Activated T-cell treated with anti-CD3 and anti-CD28 coated beads for 48 hours (primary cell): Measurements from ENCODE around the gene TNNI2.
"Not testable (repeated sequence)": the region's sequence is repeated elsewhere in the genome, so short reads cannot be mapped to it uniquely, and the experiment has no call there.

Experiments
- DNase-seq: peaks from one replicate; pipeline ENCODE4 v3.0.0-alpha.2; 2020; ENCODE audit warnings: low read depth

TNNI2 gene

DNA sequence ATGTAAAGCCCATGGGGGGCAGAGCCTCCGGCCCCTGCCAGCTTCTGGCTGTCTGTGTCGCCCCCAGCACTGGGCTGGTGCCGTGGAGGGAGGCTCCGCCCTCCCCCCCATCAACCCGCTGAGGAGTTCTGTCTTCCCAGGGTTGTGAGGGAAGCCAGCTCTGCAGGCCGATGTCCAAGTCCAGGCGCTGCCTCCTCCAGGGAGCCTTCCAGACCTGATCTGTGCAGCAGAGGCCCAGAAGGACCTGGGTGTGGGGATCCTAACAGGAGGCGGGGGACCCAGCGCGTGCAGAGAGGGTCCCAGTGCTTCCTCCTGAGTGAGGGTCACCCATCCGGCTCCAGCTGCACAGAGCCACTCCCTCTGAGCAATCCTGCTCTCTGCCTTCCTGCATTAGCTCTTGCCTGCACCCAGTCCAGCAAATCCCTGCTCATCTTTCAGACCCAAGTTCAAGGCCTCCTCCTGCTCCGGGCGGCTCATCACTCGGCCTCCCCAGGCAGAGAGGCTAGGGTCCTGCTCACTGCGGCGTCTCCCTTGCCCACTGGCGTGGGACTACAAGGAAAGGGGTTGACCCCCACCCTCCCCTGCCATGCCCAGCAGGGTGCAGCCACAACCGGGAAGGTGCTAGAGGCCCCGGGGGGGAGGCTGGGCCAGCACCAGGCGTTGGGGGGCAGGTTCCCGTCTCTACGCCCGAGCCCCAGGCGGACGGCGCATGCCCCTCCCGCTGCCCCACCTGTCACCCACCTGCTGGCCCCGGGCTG lies 36.5 kb downstream of the TNNI2 start:
- no peak for DNase-seq

DNA sequence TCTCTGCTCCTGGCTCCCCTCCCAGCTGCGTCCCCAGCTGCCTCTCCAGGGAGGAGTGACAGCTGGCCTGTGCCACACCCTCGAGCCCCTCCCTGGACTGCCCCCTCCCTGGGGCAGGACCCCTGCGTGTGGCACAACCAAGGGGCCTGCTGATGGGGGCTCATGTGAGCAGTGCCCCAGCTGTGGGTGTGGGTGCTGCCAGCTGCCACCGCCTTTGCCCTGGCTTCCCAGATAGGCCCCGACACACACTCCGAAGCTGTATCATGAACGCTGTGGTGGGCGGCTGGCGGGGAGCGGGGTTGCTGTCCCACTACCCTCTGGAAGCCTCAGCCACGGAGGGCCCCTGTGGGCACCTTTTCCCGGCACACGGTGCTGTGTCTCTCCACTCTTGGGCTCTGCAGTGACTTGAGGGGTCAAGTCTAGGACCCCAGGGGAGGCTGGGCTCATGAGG lies 37.1 kb downstream of the TNNI2 start:
- not testable (repeated sequence) for DNase-seq

DNA sequence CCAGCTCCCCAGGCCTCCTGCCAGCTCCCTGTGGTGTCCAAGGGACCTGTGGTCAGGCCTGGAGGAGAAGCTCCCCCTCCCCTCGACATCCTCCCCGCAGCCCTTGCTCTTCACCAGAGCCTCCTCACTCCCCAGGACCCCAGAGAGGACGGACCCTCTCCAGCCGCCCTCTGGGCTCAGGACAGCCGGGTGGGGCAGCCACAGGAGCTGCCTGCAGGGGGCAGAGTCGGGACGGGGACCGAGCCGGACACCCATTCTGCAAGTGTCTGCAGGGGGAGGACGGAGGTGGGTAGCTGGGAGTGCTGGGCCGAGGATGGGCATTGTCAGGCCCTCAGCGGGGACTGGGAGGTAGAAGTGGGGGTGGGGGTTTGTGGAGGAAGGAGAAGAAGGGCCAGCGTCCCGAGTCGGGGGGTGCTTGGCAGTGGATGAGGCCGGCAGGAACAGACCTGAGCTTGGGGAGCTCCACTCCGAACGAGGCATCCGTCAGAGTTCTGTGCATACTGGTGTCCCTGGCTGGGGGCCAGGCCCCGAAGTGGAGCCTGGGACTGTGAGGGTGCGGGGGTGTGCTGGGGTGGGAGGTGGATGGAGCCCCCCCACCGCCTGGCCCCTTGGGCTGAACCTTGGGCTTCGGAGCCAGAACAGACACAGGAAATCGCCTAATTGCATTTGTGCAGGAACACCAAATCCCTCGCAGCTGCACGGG lies 37.7 kb downstream of the TNNI2 start:
- no peak for DNase-seq

DNA sequence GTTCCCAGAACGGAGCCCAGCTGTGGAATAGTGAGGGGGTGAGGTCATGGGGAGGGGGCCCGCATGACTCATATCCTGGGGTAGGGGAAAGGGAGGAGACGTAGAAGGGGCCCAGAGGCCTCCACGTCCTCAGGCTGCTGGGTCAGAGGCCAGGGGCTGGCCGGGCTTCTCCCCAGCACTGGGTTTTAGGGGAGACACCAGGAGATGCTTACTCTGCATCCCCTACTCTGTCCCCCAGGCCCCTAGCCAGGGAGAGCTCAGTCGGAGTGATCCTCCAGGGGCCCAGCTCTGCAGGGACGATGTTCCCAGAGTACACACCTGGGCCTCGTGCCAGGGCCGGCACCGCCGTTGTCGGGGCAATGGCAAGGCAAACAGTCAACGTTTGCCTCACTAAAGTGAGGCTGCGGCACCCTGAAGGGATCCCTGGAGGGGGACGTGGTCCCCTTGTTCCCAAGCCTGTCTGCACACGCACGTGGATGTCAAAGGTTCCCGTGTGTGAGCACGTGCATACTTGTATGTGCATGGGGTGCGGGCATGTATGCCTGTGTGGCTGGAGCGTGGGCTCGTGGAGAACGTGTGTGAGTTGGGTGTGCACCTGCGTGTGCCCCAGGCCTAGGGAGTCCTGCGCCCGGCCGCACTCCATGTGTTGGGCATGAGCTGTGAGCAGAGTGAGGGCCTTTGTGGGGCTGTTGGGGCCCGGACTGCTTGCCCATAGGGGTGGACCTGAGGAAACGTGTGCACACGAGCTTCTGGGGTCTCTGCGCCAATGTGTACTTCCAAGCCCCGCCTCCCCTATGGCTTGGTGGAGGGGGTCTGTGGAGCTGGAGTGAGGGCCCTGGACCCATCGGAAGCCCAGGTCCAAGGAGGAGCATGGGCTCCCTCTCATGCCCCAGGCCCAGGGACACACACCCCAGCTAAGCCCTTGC lies 38.7 kb downstream of the TNNI2 start:
- no peak for DNase-seq

DNA sequence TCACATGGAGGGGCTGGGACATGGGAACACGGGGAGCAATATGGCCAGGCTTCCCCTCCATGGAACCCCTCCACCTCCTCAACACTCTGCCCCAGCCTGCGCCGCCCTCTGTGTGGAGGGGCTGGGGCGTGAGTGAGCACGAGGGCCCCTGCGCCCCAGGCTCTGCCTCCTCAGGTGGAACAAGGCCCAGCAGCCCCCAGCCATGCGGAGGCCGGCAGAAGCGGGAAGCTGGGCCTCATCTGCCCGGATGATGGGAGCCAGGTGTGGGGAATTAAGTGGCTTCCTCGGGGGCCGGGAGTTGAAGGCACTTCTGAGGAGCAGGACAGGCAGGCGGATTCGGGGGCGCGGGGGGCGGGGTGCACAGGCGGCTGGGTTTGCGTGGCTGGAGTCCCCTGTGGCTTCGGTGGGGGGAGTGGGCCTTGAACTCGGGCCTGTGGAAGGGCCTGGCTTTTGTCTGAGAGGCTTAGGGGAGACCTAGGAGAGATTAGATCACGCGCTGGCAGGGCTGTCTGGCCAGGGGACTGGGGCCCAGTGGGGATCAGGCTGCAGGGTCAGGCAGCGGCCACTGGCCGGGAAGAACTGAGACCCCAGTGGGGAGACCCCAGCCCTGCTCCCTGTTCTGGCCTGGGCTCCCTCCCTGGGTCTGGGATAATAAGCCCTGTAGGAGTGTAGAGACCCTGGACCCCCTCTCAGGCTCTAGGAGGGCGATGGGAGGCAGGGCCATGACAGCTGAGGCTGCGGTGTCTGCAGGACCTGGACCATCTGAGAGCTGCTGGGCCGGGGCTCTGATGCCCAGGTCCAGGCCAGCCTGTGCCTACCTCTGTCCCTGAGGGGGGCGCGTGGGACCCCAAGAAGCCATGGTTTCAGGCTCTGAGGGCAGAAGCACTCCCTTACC lies 39.6 kb downstream of the TNNI2 start:
- no peak for DNase-seq

DNA sequence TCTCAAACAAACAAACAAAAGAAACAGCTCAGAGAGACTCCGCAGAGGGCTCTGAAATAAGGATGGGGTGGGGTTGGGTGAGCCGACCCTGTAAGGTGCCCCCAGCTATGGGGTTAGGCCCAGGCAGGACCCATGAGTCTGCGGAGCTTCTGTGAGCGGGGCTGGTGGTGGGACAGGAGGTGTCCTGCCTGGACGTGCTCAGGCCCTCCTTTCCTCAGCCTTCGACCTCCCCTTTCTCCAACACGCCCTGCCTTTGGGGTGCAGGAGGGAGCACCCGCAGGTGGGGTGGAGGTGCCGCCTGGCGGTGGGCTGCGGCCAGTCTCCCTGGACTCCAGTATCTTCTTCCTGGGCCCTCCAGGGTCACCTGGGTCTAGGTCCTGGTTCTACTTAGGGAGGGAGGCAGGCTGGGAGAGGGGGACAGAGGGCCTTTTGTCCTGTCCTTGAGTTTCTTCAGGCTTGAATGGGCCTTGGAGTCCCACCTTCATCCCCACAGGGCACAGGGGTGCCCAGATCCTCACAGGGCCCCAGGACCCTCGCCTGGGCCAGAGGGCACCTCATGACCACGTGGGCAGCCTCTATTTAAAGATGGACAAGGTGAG lies 40.7 kb downstream of the TNNI2 start:
- no peak for DNase-seq

DNA sequence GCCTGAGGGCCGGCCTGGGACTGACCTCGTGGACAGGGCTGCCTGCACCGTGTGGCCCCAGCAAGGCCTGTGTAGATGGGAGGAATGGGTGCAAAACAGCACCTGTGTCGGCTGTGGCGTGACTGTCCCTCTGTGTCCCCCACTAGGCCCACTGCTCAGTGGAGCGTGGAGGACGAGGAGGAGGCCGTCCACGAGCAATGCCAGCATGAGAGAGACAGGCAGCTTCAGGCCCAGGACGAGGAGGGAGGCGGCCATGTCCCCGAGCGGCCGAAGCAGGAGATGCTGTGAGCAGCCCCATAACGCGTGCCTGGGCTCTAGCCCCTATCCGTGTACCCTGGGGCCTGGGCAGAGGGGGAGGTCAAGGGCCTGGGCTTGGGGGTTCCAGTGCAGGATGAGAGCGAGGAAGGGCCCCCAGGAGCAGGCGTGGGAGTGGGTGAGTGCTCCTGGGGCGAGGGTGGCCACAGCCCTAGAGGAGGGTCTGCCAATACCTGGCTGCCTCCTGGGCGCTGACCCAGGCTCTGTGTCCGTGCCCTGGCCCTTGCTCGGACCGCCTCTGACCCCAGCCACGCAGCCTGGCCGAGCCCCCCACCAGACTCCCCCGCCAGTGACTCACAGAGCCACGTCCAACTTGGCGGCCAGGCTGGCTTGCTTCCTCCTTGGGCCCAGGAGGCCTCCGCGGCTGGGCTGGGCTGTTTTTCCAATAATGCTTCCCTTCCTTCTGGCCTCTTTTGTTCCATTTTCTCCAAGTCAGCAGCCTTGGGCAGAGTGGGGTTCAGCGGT lies 41.4 kb downstream of the TNNI2 start:
- DNase-seq: no peak

DNA sequence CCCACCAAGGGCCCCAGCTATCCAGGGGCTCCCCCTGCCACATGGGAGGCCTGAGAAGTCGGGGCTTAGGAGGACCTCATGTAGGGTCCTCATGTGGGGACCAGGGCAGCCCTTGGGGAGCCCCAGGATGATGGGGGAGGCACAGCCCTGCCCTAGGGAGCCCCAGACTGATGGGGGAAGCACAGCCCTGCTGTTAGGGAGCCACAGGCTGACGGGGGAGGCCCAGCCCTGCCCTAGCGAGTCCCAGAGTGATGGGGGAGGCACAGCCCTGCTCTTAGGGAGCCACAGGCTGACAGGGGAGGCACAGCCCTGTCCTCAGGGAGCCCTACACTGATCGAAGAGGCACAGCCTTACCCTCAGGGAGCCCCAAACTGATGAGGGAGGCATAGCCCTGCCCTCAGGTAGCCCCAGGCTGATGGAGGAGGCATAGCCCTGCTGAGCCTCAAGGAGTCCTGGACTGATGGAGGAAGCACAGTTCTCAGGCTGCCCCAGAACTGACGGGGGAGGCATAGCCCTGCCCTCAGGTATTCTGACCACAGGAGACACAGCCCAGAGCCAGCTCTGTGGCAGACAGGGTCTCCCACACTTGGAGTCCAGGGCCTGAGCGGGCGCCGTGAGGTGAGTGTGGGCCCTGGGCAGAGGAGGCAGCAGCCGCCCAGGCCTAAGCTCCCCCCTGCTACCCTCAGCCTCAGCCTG lies 42.1 kb downstream of the TNNI2 start:
- DNase-seq: no peak

DNA sequence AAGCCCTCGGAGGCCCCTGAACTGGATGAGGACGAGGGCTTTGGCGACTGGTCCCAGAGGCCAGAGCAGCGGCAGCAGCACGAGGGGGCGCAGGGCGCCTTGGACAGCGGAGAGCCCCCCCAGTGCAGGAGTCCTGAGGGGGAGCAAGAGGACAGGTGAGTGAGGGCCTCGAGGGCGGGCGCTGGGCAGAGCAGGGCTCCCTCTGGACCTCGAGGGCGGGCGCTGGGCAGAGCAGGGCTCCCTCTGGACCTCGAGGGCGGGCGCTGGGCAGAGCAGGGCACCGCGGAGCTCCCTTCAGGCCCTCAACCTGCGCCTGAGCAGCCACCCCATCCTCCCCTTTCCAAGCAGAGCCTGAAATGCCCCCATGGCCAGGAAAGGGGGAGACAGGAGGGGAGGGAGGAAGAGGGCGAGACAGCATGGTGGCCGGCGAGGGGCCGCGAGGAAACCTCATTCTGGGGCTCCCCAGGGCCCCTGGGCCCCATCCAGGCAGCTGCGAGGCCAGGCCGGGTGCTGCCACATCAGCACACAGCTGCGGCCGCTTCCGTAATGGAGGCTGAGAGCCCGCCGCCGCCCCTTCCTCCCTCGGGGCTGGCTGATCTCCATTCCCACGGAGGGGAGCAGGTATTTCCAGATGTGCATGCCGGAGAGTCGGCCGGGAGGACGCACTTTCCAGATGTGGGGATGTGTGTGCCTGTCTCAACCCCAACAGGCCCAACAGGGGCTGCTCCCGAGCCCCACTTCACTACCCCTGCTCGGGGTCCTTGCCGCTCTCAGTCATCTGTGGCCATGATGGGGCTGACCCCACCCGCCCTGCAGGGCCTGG lies 42.9 kb downstream of the TNNI2 start:
- DNase-seq: no peak

DNA sequence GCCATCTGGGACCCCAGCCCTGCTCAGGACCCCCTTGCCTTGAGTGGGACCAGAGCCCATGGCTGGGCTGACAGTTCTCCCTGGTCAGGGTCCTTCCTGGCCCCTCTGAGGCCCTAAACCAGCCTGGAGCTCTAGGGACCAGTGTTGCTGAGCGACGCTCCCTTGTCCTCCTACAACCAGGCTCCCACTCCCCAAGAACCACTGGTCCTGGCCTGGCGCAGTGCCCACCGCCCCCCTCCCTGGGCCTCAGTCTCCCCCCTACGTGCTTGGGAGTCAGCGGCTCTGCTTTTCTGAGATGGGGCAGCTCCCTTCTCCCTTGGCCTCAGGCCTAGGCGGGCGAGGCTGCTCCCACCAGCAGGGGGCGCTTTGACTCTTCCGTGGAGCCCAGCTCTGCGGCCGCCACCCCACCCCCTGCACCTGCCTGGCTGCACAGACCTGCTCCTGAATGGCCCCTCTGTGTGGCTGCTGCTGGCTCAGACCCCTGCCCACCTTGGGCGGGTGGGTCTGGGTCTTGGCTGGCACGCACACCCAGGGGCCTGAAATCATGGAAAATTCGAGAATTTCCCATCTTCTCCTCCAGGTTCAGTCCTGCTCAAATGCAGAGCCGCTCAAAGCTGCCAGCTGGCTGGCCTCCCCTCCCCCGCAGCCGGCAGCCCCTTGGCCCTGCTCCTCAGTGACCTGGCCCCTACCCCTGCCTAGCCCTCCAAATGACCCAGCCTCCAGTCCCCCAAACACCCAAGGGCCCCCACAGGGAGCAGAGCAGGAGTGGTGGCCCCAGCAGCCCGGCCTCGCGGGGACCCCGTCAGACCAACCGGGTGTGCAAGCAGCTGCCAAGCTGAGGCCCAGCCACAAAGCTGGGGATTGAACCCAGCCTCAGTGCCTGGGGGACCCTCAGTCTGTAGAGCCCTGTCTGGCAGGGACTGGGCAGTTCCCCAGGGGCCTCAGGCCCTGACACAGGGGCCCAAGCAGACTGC lies 43.8 kb downstream of the TNNI2 start:
- DNase-seq: peak; percentile 82

GRCh38 chr11:1883346-1884302 lies 44.8 kb downstream of the TNNI2 start:
- DNase-seq: no peak

- DNase-seq: no peak
Observed at GRCh38 chr11:1884303-1884700, 45.5 kb downstream of the TNNI2 start.

GRCh38 chr11:1886551-1886950 lies 47.8 kb downstream of the TNNI2 start:
- not testable (repeated sequence) for DNase-seq

GRCh38 chr11:1887451-1888346 lies 48.9 kb downstream of the TNNI2 start:
- no peak for DNase-seq

DNA sequence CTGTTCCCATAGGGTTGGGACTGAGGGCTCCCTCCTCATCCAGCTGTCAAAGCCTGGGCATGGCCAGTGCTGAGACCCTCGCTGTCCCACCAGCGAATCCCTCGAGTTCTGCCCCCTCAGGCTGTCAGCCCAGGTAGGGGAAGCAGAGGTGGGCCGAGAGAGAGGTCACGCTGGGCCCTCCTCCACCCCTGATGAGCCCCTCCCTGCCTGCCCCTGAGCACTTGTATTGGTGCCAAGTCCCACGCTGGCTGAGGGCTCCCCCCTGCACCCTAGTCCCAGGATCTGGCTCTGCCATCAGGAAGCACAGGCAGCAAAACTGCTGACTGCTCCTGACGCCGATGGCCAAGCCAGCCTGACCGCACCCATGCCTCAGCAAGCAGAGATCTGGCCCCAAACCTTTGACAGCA lies 49.6 kb downstream of the TNNI2 start:
- DNase-seq: no peak
